Choroid plexus epithelial cell (primary cell): ENCODE measurements around the gene RALBP1.

Source experiments
- DNase-seq: peaks from one replicate; pipeline ENCODE4 v3.0.0-alpha.2; 2010; ENCODE audit warnings: low read depth
- H3K4me3 ChIP-seq: 2 replicates; pipeline ENCODE4 v1.5.1; 2011; ENCODE audit warnings: low read depth, mild to moderate bottlenecking, control low read depth, low read length, moderate library complexity
- CTCF ChIP-seq: conservative IDR thresholded peaks from 2 replicates; pipeline ENCODE4 v1.5.1; 2011; ENCODE audit warnings: low read depth, mild to moderate bottlenecking, control low read depth, inconsistent platforms, low read length, moderate library complexity

The RALBP1 gene

GRCh38 chr18:9494778-9495331 lies 19.5 kb downstream of the RALBP1 start:
- no peak overlapping the region for H3K4me3 ChIP-seq
- peak; percentile 39 for DNase-seq
- TF ChIP-seq CTCF: no peak

- no peak for TF ChIP-seq CTCF
- no peak for DNase-seq
Measured at GRCh38 chr18:9495465-9495864, 20.2 kb downstream of the RALBP1 start.

GRCh38 chr18:9495916-9496705 lies 20.8 kb downstream of the RALBP1 start:
- no peak overlapping the region for H3K4me3 ChIP-seq
- TF ChIP-seq CTCF: no peak
- DNase-seq: no peak

More at GRCh38 chr18:9495465-9495864, 20.2 kb downstream of the RALBP1 start:
- no peak overlapping the region for H3K4me3 ChIP-seq

GRCh38 chr18:9506046-9506792 lies 30.9 kb downstream of the RALBP1 start:
- no peak overlapping the region for H3K4me3 ChIP-seq
- peak; percentile 50 for DNase-seq

GRCh38 chr18:9507565-9508088 lies 32.3 kb downstream of the RALBP1 start:
- no peak for TF ChIP-seq CTCF
- DNase-seq: no peak

More at GRCh38 chr18:9506046-9506792, 30.9 kb downstream of the RALBP1 start:
- TF ChIP-seq CTCF: no peak

GRCh38 chr18:9508446-9509025 lies 33.2 kb downstream of the RALBP1 start:
- H3K4me3 ChIP-seq: no peak overlapping the region
- DNase-seq: no peak
- no peak for TF ChIP-seq CTCF

More at GRCh38 chr18:9507565-9508088, 32.3 kb downstream of the RALBP1 start:
- no peak overlapping the region for H3K4me3 ChIP-seq
